ENCODE results near the gene CAST. TPM values are rescaled to one million over a fixed set of nuclear protein-coding genes. Genes with fewer than 3 reads are reported as not detected.

CAST gene
- total RNA-seq, 1 experiment from 2014 or later: 52.3 TPM

GRCh38 chr5:96655085-96655484, 7.1 kb upstream of the CAST start:
- H2BK12ac ChIP-seq (ENCODE audit: insufficient read length, low read depth, low read length): no peak overlapping the region
- peaks cover 32 to 36% of the 10 kb centered on the region in 2 experiments for H3K4me1 Mint-ChIP-seq
- no peak for DNase-seq
- H2AK5ac ChIP-seq (ENCODE audit: insufficient read length, low read length): no peak overlapping the region
- no peak overlapping the region for H3K14ac ChIP-seq (ENCODE audit: insufficient read depth, low read length)
- H2BK20ac ChIP-seq (ENCODE audit: low read depth, low read length, poor library complexity, severe bottlenecking): no peak overlapping the region
- WGBS (ENCODE audit: extremely low coverage, insufficient read length, low lambda C conversion rate): no CpG with 5 or more reads among the region's 3 CpGs
- no peak overlapping the region for H3T11ph ChIP-seq (ENCODE audit: low read length)
- H4K5ac ChIP-seq (ENCODE audit: insufficient read length, low read depth, low read length): no peak overlapping the region
- no peak overlapping the region for H2BK120ac ChIP-seq (ENCODE audit: low read depth, low read length, poor library complexity, severe bottlenecking)
- peaks cover under 1% of the 10 kb centered on the region; the same call in 1 of the 2 replicates for H3K27me3 ChIP-seq (ENCODE audit: insufficient read depth, low read length)
- no peaks in the 10 kb centered on the region for H3K79me1 ChIP-seq (ENCODE audit: insufficient read depth, low read depth, low read length, poor library complexity, severe bottlenecking)
- H3K4me1 ChIP-seq (ENCODE audit: insufficient read depth, low read length): no peaks in the 10 kb centered on the region; the same call in 1 of the 2 replicates
- no peak overlapping the region for H3K23ac ChIP-seq (ENCODE audit: insufficient read length, low read depth, low read length)
- TF ChIP-seq CTCF (conservative IDR thresholded peaks at IDR 0.05): no peak
- H3K27me3 Mint-ChIP-seq (ENCODE audit: low read depth): peaks cover 18% of the 10 kb centered on the region
- H3K27ac Mint-ChIP-seq: no peak overlapping the region; a peak in 1 of 7 replicates
- no peaks in the 10 kb centered on the region for H4K20me1 ChIP-seq (ENCODE audit: control insufficient read depth, insufficient read depth, insufficient read length)
- H3K23me2 ChIP-seq (ENCODE audit: insufficient read length, low read depth, low read length, poor library complexity, severe bottlenecking): no peaks in the 10 kb centered on the region
- H3K4me3 Mint-ChIP-seq: no peak overlapping the region
- no peak overlapping the region for H3K56ac ChIP-seq (ENCODE audit: insufficient read length, low read depth, low read length)
- no peaks in the 10 kb centered on the region for H3K9me3 ChIP-seq (ENCODE audit: control insufficient read depth, low read depth, low read length)
- no peak overlapping the region for H3K18ac ChIP-seq (ENCODE audit: insufficient read length, low read depth, low read length)
- H3K36me3 Mint-ChIP-seq (ENCODE audit: insufficient read depth in 1 of 3, low read depth in 3 of 3): no peaks in the 10 kb centered on the region
- H3K79me2 ChIP-seq (ENCODE audit: insufficient read depth, low read length): no peaks in the 10 kb centered on the region
- no peak overlapping the region for H3K27ac ChIP-seq (ENCODE audit: insufficient read length, low read depth, low read length)
- H2BK15ac ChIP-seq (ENCODE audit: low read depth, low read length): no peak overlapping the region
- H3K9ac ChIP-seq (ENCODE audit: extremely low read depth, insufficient read length, low read length): no peak overlapping the region
- no peak overlapping the region for H2AFZ ChIP-seq (ENCODE audit: low read length)
- no peak overlapping the region for H4K8ac ChIP-seq (replicated peaks; ENCODE audit: insufficient read length, low read depth, low read length)
- no peak overlapping the region for H4K91ac ChIP-seq (ENCODE audit: insufficient read length, low read depth, low read length)
- H3K4me2 ChIP-seq (ENCODE audit: insufficient read depth, insufficient read length, low read length): no peak overlapping the region
- H3K4ac ChIP-seq (ENCODE audit: low read depth, low read length): no peak overlapping the region
- H3K9me3 Mint-ChIP-seq: no peaks in the 10 kb centered on the region; a peak in 1 of 5 replicates
- H2BK5ac ChIP-seq (ENCODE audit: insufficient read length, low read length): no peak overlapping the region

All from H9 (cell line).